ENCODE data around the gene SNAP91.
A peak's percentile ranks its signal among the peaks of the same experiment; 100 is the strongest.
"Not testable (repeated sequence)": the region's sequence is repeated elsewhere in the genome, so short reads cannot be mapped to it uniquely, and the experiment has no call there.

The SNAP91 gene

DNA sequence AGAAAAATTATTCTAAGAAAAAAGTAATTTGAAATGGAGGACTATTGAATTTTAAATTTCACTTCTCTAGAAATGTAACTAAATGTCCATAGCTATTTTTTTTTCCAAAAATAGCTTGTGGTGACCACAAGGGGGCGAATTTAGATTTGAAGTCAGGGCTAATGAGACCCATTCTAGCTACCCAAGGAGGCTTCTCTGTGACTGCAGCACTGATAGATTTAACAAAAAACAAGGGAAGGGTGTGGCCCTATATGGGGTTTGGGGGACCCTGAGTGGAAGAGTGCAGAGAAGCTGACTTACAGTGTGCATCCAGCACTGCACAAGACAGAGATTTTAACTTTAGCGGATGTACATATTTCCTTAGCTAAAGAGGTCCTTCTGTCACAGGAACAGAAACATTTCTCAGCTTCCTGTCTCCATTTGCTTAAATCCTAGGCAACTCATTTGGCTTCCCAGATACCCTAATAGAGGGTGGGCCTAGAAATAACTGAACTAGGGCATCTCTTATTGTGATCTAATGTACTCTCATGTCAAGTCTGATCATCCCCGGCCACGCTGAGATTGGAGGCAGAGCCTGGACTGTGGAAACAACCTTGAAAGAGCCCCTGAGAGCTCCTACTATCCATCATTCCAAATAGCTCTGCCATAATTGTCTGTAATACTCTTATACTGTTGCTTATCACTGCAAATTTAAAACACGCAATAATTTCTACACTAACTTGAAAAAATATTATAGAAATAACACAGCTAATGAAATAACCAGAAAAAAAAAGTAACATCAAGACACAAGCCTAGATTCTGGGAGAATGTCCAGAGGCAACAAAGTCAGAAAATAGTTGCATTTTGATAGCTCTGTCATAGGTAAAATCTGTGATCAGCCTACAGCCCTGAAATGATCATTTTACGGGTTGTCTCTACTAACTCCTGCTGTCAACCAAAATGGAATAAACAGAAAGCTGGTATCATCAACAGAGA, 93.6 kb downstream of the SNAP91 start:
- peak; percentile 84 for FAIRE-seq

DNA sequence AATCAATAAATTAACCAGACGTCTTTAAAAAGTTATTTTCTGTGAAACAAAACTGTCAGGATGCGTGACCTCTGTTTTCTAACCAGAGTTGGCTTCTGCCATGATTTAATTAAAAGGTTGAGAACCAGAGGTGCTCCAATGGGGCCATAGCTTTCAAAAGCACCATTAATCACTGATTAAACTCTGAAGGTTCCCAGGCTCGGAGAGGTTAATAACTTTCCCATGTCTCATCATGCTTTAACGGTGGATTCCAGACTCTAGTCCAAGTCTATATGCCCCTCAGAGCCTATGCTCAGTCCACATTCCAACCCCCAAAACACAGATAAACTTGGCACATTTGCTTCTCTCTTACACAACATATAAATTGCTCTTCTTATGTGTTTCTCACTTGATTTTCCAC, 95.5 kb downstream of the SNAP91 start:
- FAIRE-seq: no peak

DNA sequence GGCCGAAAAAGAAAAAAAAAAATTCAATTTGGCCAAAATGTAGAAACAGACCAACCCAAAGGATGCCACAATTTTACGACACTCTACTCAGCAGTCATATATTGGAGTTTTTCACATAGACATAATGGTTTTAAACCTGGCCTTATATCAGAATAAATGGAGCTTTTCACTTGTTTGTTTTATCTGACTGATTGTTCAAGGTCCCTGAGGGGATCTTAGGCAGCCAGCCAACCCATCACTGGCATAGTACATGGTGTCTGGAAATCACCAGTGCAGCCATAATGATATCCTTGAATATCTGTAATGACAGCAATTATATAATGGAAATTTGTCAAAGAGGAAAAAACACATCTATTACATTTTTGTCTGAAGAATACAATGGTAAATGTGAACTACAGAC, 99.7 kb downstream of the SNAP91 start:
- FAIRE-seq: no peak

DNA sequence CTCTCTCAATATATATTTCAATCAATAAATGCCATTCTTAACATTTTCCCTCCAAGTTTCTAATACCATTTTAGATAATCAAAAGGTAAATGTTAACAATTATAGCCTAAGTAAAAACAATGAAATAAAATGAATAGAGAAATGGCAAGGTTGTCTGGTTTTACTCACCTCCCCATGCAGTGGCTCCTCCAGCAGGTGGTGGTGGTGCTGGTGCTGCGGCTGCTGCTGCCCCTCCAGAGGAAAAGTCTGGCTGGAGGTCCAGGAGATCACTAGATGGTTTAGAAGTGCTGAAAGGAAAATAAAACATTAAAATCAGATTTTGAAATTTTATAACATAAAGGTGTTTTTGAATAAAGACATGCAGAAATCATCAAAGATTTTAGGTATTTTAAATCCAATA, 103.4 kb downstream of the SNAP91 start:
- FAIRE-seq: no peak

DNA sequence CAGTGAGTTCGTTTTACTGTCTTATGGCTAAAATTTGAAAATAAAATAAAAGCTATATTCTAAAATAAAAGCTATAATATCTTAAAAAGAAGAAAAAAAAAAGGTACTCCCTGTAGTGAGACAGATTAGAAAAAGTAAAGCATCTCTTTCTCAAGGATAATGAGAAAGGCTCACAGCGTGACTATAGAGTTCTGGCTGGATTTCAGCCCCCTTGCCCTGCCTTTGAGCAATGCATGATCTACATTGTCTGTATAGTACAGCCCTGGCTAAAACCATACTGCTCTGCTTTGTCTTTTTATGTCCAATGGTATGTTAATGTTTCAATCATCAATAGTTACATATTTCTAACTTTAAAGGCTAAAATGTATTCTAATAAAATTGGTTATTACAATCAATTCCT, 105.3 kb downstream of the SNAP91 start:
- no peak for FAIRE-seq

DNA sequence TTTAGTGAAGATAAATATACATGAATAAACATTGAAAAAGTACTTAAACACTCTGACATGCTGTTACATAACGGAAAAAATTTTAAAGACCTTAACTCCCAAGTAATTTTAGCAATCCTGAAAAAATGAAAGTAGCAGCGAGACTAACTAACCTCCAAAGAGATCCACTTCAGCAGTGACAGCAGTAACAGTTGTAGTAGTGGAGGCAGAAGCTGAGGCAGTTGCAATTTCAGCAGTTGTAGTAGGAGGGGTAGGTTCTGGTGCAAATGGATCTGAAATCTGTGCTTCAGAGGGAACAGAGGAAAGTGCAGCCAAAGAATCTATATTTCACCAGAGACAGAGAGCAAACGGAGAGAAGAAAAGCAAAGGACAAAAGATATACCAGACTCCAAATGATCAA, 107.8 kb downstream of the SNAP91 start:
- FAIRE-seq: no peak

DNA sequence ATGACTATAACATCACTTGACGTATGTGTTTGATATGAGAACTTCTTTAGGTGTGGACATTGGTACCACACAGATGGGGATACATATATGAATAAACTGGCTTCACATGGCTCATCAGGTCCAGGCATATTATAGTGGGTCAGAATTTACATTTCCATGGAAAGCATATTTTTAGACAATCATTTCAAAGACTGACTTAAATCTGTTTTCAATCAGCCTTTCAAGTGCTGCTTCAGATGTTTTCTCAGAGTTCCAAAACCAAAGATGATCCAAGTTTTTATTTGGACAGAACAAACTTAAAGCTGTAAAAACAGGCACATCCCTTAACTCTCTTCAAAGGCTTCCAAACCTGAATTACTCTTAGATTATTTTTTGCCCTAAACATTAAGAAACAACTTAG, 108.4 kb downstream of the SNAP91 start:
- peak; percentile 74 for FAIRE-seq

DNA sequence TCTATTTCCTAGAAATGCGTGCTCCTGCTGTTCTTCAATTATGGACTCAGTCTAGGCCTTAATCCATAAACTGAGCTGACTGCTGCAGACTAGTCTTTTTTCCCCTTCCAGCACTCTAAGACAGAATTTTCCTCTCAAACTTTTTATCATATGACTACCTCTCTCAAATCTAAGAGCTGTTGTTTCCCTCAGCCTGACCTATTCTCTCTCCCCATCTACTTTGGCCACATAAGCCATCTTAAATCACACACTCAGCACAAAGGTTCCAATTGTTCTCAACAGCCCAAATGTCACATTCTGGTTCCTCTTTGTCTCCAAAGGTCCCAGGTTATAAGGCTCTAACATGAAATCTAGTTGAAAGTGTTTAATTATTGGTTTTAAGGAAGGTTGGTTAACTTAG, 111.4 kb downstream of the SNAP91 start:
- no peak for FAIRE-seq

DNA sequence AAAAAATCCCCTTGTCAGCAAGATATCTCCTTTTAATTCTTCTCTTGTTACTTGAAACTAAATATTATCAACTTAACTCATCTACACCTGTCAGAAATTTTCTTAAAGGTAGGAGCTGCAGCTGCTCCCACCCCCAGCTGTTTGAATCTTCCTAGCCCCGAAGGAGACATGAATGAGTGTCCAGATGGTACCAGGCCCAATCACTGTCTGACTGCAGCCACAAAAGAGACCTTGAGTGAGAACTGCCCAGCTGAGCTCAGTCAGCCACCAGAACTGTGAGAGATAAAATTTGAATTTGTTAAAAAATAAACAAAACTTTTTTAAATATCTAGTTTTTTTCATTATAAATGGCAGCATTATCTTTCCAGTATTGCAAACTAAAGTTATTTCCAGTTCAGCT, 111.8 kb downstream of the SNAP91 start:
- FAIRE-seq: no peak

DNA sequence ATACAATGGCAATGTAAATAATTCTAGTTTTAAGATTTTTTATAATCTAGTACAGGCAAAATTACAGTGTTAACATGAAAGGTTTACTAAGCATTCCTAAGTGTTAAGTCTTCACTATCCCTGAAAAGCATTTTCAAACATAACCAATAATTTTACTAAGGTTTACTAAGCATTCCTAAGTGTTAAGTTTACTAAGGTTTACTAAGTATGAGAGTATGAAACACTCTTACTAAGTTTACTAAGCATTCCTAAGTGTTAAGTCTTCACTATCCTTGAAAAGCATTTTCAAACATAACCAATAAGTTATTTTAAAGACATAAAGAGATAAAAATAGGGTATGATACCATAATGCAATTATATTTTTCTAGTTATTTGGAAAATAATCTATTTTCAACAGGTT, 114.0 kb downstream of the SNAP91 start:
- no peak for FAIRE-seq

DNA sequence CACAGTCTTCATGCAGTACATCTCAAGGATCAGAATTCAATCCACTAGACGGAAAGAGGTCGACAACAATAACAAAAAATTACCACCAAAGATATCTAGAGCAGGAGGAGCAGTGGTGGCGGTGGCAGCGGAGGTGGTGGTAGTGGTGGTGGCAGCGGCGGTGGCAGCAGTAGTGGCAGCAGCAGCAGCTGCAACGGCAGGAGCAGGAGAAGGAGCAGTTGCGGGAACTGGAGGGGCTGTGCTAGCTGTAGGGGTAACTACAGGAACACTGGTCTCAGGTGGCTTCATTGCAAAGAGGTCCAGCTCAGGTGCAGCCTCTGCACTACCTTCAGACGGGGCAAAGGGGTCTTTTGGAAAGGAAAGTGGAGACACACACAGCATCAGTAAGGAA, 115.5 kb downstream of the SNAP91 start:
- FAIRE-seq: no peak

DNA sequence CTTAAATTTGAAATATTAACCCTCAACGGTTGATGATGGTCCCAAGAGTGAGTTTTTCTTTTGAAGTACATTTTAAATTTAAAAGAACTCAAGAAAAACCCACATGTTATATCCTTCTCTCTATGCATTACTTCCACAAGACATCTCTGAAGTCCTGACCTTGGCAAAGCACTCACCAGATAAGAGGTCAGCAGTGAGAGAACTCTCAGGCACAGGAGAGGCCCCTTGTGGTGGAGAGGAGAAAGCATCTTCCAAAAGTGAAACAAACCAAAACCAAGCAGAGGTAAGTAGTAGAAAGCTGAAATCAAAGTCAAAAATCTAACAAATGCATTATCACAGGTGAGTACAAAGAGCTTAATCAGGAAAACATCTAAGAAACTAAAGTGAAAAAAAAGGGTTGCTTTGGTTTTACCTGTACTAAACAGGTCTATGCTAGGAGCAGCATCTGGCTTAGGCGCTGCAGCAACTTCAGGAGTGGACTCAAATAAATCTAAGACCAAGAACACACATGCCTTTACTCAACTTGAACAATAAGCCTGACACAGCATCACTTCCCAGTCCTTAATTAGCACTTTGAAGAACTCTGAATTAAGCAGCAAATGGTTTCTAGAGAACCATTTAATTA, 116.0 kb downstream of the SNAP91 start:
- no peak for FAIRE-seq

DNA sequence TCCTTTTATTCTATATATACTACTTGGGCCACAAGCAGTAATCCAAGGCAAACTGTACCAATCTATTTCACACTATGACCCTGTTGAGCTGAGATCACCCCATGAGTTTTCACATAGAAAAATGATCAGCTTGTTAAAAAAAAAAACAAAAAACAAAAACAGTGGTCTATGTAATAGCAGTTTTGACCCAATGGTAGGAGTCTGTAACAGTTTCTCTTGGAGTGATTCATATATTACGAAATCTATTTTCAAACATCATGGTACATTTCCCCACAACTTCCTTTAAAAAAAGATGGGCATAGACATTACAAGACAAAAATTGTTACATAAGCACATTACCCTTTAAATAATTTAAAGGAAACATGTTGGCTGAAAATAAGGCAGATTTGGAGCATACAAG, 118.5 kb downstream of the SNAP91 start:
- no peak for FAIRE-seq

DNA sequence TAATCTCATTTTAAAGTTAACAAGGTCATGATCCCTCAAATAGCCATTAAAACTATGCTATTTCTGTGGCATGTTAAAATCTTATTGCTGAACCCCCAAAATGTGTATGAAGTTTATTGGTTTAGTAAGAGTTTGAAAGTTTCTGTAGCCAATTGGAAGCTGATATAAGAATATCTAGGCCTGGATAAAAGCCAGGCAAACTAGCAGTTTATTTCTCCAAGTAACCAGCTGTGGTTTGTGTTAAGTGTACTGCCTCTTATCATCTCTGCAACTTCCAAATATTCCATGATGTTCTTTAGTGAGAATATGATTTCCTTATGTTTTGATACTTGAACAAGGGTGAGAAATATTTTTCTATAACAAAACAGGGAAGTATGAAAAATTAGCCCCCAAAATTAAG, 119.8 kb downstream of the SNAP91 start:
- FAIRE-seq: no peak

DNA sequence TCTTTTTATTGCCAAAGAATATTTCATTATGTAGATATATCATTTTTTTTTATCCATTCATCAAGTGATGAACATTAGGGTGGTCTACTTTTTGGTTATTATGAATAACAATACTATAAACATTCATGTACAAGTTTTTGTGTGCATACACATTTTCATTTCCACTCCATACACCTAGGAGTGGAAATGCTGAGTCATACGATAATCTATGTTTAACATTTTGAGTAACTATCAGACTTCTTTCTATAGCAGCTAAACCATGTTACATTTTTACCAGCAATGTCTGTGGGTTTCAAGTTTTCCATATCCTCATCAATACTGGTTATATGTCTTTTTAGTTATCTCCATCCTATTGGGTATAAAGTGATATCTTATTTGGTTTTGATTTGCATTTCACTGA, 130.8 kb downstream of the SNAP91 start:
- no peak for FAIRE-seq

DNA sequence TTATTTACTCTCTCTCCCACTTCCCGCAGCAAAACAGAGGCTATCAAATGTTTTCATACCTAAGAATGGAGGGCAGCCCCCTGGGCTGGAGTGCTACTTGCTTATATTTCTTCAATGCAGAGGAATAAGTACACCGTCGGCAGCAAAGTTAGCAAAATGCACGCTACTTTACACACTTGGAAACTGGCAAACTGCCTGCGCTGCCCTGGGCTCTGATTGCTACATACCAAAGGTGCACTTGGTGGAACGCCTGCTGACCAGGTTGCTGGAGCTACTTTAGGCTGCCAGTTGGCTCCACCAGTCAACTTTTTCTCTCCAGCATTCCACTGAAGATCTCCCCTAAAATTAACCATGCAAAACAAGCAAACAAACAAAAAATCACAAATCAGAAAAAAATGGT, 134.1 kb downstream of the SNAP91 start:
- FAIRE-seq: no peak

DNA sequence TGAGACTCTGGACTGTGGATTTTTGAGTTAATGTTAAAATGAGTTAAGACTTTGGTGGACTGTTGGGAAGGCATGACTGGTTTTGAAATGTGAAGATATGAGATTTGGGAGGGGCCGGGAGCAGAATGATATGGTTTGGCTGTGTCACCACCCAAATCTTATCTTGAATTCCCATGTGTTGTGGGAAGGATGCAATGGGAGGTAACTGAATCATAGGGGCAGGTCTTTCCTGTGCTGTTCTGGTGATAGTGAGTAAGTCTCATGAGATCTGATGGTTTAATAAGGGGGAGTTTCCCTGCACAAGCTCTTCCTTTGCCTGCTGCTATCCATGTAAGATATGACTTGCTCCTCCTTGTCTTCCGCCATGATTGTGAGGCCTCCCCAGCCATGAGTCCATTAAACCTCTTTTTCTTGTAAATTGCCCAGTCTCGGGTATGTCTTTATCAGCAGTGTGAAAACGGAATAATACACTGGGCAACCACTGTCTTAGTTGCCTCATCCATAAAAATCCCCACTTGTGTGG, 137.2 kb downstream of the SNAP91 start:
- FAIRE-seq: not testable (repeated sequence)

DNA sequence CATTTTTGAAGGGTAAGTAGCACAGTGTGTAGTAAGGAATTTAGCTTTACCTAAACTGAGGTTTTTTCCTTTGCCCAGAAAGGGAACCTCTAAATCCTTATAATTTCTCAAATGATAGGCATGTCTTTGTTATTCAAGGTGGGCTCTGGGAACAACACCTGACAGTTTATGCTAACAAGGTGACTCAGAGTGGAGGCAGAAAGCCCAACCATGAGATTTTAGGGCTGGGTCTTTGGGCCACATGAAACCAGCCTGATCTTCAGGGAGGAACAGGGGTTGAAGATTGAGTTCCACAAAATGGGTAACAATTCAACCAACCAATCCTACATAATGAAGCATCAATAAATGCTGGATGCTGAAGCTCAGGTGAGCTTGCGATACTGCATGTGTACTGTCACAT, 149.9 kb downstream of the SNAP91 start:
- no peak for FAIRE-seq

DNA sequence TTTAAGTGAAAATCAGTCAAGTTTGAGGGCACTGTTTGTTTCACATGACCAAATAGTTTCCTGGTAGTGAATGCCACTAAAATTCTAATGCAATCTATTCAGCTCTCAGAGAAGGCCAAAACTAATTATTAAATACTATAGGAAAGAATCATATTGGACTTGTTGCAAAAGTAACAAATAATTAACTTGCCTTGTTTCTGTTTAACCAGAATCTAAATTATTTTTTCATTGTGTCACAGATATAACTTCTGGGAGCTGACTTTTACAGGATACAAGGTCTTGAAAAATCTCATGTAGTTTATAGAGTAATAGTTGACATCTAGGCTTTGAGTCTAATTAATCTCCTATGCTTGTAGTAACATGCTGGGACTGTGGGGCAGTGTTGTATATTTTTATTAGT, 152.0 kb downstream of the SNAP91 start:
- FAIRE-seq: no peak

DNA sequence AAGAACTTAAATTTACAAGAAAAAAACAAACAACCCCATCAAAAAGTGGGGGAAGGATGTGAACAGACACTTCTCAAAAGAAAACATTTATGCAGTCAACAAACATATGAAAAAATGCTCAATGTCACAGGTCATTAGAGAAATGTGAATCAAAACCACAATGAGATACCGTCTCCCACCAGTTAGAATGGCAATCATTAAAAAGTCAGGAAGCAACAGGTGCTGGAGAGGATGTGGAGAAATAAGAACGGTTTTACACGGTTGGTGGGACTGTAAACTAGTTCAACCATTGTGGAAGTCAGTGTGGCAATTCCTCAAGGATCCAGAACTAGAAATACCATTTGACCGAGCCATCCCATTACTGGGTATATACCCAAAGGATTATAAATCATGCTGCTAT, 157.2 kb downstream of the SNAP91 start:
- FAIRE-seq: not testable (repeated sequence)

DNA sequence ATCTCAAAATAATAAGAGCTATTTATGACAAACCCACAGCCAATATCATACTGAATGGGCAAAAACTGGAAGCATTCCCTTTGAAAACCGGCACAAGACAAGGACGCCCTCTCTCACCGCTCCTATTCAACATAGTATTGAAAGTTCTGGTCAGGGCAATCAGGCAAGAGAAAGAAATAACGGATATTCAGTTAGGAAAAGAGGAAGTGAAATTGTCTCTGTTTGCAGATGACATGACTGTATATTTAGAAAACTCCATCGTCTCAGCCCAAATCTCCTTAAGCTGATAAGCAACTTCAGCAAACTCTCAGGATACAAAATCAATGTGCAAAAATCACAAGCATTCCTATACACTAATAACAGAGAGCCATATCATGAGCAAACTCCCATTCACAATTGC, 158.4 kb downstream of the SNAP91 start:
- FAIRE-seq: not testable (repeated sequence)

DNA sequence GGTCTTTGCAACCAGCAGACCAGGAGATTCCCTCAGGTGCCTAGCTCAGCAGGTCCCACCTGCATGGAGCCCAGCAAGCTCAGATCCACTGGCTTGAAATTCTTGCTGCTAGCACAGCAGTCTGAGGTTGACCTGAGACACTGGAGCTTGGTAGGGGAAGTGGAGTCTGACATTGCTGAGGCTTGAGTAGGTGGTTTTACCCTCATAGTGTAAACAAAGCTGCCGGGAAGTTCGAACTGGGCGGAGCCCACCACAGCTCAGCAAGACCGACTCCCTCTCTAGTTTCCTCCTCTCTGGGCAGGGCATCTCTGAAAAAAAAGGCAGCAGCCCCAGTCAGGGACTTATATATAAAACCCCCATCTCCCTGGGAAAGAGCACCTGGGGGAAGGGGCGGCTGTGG, 162.3 kb downstream of the SNAP91 start:
- FAIRE-seq: no peak

DNA sequence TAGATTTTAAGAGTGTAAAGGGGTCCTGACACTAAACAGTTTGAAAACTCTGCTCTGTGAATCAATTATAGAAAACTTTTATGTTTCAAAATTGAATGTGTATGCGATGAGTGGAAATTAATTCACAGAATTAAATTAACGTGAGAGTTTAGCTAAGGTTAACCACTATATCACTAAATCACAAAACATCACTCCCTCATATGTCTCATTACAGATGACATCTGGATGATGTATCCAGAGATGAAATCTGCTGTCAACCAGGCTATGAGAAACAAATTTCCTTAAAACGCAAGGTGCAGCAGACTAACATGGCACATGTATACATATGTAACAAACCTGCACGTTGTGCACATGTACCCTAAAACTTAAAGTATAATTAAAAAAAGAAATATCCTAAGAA, 169.2 kb downstream of the SNAP91 start:
- FAIRE-seq: no peak

Data from endometrium (tissue), 2 donors.